Uterus (tissue), 2 donors: ENCODE measurements around the gene RAD51B.

ENCODE experiments used
- CTCF ChIP-seq, 4 experiments: fragments of 200-600 bp in 2 of 4; fragments of 450-650 bp in 2 of 4; sonication (generic) in 2 of 4; IDR thresholded peaks; one replicate each; pipeline ENCODE4 v1.5.1; 2016 to 2019; ENCODE audit warnings: antibody characterized with exemption in 4 of 4, mild to moderate bottlenecking in 2 of 4, moderate library complexity in 1 of 4
- POLR2A ChIP-seq, 2 donors: fragments of 450-650 bp; IDR thresholded peaks; one replicate each; pipeline ENCODE4 v1.6.1; 2016; ENCODE audit warnings: antibody characterized with exemption in 2 of 2, mild to moderate bottlenecking in 1 of 2, moderate library complexity in 1 of 2

- no peak for TF ChIP-seq CTCF (IDR thresholded peaks at IDR 0.05)
- TF ChIP-seq POLR2A (IDR thresholded peaks at IDR 0.05), result no peak
These were observed 849.5 kb downstream of the RAD51B start for GRCh38 chr14:68669111-68669511.
